Measurements from ENCODE around the gene CX3CL1. TPM values are rescaled to one million over a fixed set of nuclear protein-coding genes. Genes with fewer than 3 reads are reported as not detected.

The CX3CL1 gene
- total and polyA plus RNA-seq, 2 donors (not counting 3 experiments of a cell fraction or from before 2014, with no cell fraction given), result 2.0 to 2.3 TPM

DNA sequence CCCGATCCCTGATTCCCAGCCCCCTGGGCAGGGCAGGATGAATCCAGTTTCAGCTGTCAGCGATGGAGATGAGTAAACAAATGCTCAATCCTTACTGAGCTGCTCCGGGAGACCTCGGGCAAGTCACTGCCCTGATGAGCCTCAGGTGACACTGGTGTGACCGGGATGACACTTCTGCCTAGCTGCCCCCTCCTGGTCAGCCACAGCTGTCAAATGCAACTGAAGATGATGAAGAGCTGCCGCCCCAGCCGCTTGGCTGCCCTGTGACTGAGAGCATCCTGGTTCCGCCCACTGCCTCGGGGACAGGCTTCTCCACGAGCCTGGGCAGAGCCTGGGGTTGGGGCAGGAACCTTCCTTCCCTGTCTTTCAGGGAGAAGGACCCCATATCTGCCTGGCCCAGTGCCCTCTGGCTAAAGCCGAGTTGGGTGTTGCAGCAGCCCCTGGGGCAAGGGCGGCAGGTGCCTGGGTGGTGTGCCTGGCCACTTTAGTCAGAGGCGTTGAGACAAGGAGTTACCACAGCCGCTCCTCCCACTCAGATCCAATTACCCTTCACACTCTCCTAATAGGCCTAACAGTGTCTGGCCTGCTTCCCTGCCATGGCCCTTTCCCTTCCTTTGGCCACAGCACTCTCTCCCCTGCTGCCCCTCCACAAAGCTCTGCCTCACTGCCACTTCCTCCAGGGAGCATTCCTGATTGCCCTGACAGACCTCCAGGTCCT lies 37.7 kb downstream of the CX3CL1 start:
- BruUV-seq (replicated peaks), result no TSS peak
- dilution Hi-C loops (cut with MboI; ENCODE audit: extremely low pct_ligation_motif_present, low sequenced_read_pairs), result loop anchor here (25.0 kb wide), 1 partner anchor 98 kb away; no protein-coding TSS in a partner anchor
- FAIRE-seq, result no peak

More for the DNA sequence above, 37.7 kb downstream of the CX3CL1 start:
- no peak for DNase-seq (ENCODE audit: low read depth, low spot score)
- H3K9me1 ChIP-seq (replicated peaks; ENCODE audit: control insufficient read depth, extremely low read depth, insufficient read depth, low read length), result no peaks in the 10 kb centered on the region
- H3K27ac ChIP-seq (ENCODE audit: insufficient read depth, low read depth, low read length), result no peak overlapping the region
- H3K9ac ChIP-seq (replicated peaks; ENCODE audit: extremely low read depth, insufficient read depth, low read length), result no peak overlapping the region
- intact Hi-C loops (cut with micrococcal nuclease), result no loop called here
- no peaks in the 10 kb centered on the region for H3K79me2 ChIP-seq (ENCODE audit: control insufficient read depth, insufficient read depth, low read length)
- no peaks in the 10 kb centered on the region for H4K20me1 ChIP-seq (replicated peaks; ENCODE audit: control insufficient read depth, extremely low read depth, insufficient read depth, low read length)
- H3K4me3 ChIP-seq (replicated peaks in 1 of 3; ENCODE audit: insufficient read depth in 1 of 3, low read depth in 1 of 3, low read length in 3 of 3), result no peak overlapping the region
- no peak overlapping the region for H3K4me2 ChIP-seq (ENCODE audit: insufficient read depth, low read length)
- no peaks in the 10 kb centered on the region for H3K36me3 ChIP-seq (ENCODE audit: control insufficient read depth in 2 of 2, extremely low read depth in 1 of 2, insufficient read depth in 2 of 2, low read length in 2 of 2)
- TF ChIP-seq EZH2 (IDR thresholded peaks at IDR 0.05; ENCODE audit: borderline replicate concordance, low read depth, low read length, severe bottlenecking), result no peak
- TF ChIP-seq GATA2 (IDR thresholded peaks at IDR 0.05; ENCODE audit: insufficient read depth, insufficient read length, low read depth, low read length), result no peak
- no peak for TF ChIP-seq POLR2A (IDR thresholded peaks at IDR 0.05; ENCODE audit: low read depth, low read length)
- TF ChIP-seq FOS (IDR thresholded peaks at IDR 0.05; ENCODE audit: borderline replicate concordance, insufficient read depth, low read length), result no peak
- TF ChIP-seq JUN (IDR thresholded peaks at IDR 0.05; ENCODE audit: borderline replicate concordance, insufficient read depth, insufficient read length, low read depth), result no peak
- TF ChIP-seq, protein P1, sequence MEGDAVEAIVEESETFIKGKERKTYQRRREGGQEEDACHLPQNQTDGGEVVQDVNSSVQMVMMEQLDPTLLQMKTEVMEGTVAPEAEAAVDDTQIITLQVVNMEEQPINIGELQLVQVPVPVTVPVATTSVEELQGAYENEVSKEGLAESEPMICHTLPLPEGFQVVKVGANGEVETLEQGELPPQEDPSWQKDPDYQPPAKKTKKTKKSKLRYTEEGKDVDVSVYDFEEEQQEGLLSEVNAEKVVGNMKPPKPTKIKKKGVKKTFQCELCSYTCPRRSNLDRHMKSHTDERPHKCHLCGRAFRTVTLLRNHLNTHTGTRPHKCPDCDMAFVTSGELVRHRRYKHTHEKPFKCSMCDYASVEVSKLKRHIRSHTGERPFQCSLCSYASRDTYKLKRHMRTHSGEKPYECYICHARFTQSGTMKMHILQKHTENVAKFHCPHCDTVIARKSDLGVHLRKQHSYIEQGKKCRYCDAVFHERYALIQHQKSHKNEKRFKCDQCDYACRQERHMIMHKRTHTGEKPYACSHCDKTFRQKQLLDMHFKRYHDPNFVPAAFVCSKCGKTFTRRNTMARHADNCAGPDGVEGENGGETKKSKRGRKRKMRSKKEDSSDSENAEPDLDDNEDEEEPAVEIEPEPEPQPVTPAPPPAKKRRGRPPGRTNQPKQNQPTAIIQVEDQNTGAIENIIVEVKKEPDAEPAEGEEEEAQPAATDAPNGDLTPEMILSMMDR (IDR thresholded peaks at IDR 0.05; ENCODE audit: extremely low read depth in 1 of 2, insufficient read depth in 1 of 2, low read depth in 1 of 2, low read length in 2 of 2), result no peak
- no peak for TF ChIP-seq MYC (IDR thresholded peaks at IDR 0.05; ENCODE audit: low read depth, low read length)
- TF ChIP-seq, protein P2, sequence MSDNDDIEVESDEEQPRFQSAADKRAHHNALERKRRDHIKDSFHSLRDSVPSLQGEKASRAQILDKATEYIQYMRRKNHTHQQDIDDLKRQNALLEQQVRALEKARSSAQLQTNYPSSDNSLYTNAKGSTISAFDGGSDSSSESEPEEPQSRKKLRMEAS (IDR thresholded peaks at IDR 0.05; ENCODE audit: insufficient read depth, insufficient read length), result no peak
- no peak for TF ChIP-seq POLR2AphosphoS5 (IDR thresholded peaks at IDR 0.05; ENCODE audit: insufficient read depth, low read depth, low read length)
- no peak overlapping the region for H2AFZ ChIP-seq (ENCODE audit: low read depth, low read length)
- POLR2A ChIA-PET, result no interaction called here
- peaks cover 0 to 2% of the 10 kb centered on the region in 2 experiments for H3K27me3 ChIP-seq (ENCODE audit: control insufficient read depth in 2 of 2, insufficient read depth in 2 of 2, low read length in 2 of 2)
- H3K9me3 ChIP-seq (replicated peaks; ENCODE audit: control insufficient read depth, insufficient read depth, low read length), result no peaks in the 10 kb centered on the region
- CTCF ChIA-PET, result interaction anchor here (0.7 to 1.2 kb wide), 4 partner anchors 8 to 93 kb away, joined by 3 read pairs; no protein-coding TSS in a partner anchor
- H3K4me1 ChIP-seq (ENCODE audit: control insufficient read depth, extremely low read depth, insufficient read depth, low read length), result peaks cover 10% of the 10 kb centered on the region

Data from endothelial cell of umbilical vein (primary cell).